Heart left ventricle (tissue), 13 donors: ENCODE measurements around the gene WTAP.
"Not testable (repeated sequence)": the region's sequence is repeated elsewhere in the genome, so short reads cannot be mapped to it uniquely, and the experiment has no call there.

Source experiments
- CTCF ChIP-seq, 12 donors: fragments of 200-600 bp; sonication (generic) in 4 of 12; IDR thresholded peaks; one replicate each; pipeline versions ENCODE4 v1.5.0 to v1.8.0; 2018 to 2022; ENCODE audit warnings: antibody characterized with exemption in 12 of 12, mild to moderate bottlenecking in 5 of 12
- POLR2A ChIP-seq, 2 donors: fragments of 450-650 bp; IDR thresholded peaks; one replicate each; pipeline ENCODE4 v1.6.1; 2017; ENCODE audit warnings: antibody characterized with exemption in 2 of 2, mild to moderate bottlenecking in 2 of 2, moderate library complexity in 2 of 2
- donor health status: ischemic (EF 13 %, LVEDD 7.1; RV severe dilation, severe dysfunction).
- donor health status: DM: no; HTN: yes; CAD: no.
- donor health status: DM: no; HTN: no; CAD: no.
- donor health status: ischemic (EF 25% LVEDD 6.9; RV normal size, moderate dysfunction).
- donor health status: ischemic (EF 25% LVEDD 5.7; RV mildly dilated, moderate dysfunction).
- donor health status: ischemic (EF 35%, LVEDD 5.7; RV mildly dilated, moderate dysfunction).
- donor health status: nonischemic (EF 11% LVEDD 7.7; RV severe dilation, severe dysfunction).
- donor health status: DM: yes; HTN: yes; CAD: no.
- donor health status: PGD.
- donor health status: ischemic (EF 29% LVEDD 5.4; RV normal size, mild dysfunction).
- donor health status: nonischemic (EF 23%, LVEDD 6.1; RV moderate dilation, normal function).

DNA sequence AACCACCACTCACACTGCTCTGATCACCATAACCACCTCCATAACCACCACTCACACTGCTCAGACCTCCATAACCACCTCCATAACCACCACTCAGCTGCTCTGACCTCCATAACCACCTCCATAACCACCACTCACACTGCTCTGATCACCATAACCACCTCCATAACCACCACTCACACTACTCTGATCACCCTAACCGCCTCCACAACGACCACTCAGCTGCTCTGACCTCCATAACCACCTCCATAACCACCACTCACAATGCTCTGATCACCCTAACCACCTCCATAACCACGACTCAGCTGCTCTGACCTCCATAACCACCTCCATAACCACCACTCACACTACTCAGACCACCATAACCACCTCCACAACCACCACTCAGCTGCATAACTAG is 14.9 kb upstream of the WTAP start:
- not testable (repeated sequence) for TF ChIP-seq CTCF, POLR2A (IDR thresholded peaks at IDR 0.05)
